Jurkat, Clone E6-1 (cell line): ENCODE results near the gene C2CD2L.
"Not testable (repeated sequence)": the region's sequence is repeated elsewhere in the genome, so short reads cannot be mapped to it uniquely, and the experiment has no call there.

Experiments
- DNase-seq: peaks from one replicate; pipeline ENCODE4 v3.0.0-alpha.2; 2011; ENCODE audit warnings: low read depth, low spot score
- H3K4me3 ChIP-seq: 2 replicates; pipeline ENCODE4 v1.5.1; 2011; ENCODE audit warnings: mild to moderate bottlenecking, low read length, control low read depth, moderate library complexity

Gene C2CD2L

DNA sequence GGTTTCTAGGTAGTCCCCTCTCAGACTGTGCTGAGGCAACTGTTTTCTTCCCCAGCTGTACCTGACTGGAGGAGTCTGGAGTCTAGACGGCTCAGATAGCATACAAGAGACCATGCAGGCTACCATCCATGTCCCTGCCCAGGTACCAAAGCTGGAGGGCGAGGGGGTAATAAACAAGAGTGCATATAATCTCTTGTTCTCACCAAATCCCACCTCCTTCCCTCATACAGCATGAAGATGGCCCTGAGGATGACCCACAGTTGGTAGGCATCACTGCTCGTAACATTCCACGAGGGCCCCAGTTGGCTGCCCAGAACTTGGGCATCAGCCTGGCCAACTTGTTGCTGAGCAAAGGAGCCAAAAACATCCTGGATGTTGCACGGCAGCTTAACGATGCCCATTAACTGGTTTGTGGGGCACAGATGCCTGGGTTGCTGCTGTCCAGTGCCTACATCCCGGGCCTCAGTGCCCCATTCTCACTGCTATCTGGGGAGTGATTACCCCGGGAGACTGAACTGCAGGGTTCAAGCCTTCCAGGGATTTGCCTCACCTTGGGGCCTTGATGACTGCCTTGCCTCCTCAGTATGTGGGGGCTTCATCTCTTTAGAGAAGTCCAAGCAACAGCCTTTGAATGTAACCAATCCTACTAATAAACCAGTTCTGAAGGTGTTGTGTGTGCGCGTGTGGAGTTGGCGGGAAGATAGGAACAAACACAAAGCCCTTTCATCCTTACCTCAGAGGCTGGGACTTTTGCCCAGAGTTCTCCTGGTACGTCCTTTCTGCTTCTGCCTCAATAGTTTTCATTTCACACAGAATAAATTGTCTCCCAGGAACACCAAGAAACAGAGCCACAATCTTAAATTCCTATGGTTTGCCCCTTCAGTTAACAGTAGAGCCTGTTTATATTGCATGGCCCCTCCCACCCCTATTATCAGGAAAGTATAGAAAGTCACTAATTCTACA is 14.0 kb upstream of the C2CD2L start:
- DNase-seq, result no peak
- H3K4me3 ChIP-seq, result peak overlapping the region; percentile 69

DNA sequence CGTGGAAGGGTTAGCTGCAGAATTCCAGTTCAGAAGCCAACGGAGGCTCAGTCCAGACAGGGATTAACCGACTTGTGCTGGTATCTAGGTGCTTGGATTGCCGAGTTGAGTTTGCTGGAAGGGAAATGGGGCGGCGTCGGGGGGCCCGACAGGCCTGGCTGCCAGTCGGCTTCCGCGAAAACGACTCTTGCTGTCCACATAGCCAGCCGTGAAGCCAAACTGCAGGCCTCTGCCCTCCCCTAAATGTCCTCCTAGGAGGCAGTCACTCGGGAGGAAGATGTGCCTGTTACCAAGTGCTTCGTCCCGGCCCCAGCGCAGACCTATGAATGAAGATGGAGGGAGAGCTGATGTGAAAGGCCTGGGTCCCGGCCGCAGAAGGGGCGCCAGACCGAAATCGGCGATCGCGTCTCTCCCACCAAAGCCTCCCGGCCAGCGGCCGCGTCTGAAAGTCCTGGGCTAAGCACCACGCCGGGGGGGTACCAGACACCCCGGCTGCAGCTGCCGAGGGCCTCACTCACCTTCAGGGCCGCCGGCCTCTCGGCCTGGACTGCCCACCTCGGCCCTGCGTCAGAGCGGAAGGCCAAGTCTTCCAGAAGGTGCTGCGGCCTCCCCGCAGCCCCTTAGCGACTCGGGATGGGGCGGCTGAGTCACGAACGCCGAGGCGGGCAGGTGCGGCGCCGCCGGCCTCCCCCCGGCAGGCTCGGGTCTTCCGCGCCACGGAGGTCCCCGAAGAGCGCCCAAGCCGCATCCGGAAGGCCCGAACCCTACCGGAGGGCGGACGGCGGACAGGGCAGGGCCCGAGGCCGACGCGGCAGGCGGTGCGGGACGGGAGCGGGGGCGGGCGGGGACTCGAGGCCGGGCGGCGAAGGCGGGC is 13.0 kb upstream of the C2CD2L start:
- no peak for DNase-seq
- peak overlapping the region; percentile 69 for H3K4me3 ChIP-seq

- peak overlapping the region; percentile 69 for H3K4me3 ChIP-seq
- no peak for DNase-seq
Measured at GRCh38 chr11:119094816-119095065, 12.4 kb upstream of the C2CD2L start.

DNA sequence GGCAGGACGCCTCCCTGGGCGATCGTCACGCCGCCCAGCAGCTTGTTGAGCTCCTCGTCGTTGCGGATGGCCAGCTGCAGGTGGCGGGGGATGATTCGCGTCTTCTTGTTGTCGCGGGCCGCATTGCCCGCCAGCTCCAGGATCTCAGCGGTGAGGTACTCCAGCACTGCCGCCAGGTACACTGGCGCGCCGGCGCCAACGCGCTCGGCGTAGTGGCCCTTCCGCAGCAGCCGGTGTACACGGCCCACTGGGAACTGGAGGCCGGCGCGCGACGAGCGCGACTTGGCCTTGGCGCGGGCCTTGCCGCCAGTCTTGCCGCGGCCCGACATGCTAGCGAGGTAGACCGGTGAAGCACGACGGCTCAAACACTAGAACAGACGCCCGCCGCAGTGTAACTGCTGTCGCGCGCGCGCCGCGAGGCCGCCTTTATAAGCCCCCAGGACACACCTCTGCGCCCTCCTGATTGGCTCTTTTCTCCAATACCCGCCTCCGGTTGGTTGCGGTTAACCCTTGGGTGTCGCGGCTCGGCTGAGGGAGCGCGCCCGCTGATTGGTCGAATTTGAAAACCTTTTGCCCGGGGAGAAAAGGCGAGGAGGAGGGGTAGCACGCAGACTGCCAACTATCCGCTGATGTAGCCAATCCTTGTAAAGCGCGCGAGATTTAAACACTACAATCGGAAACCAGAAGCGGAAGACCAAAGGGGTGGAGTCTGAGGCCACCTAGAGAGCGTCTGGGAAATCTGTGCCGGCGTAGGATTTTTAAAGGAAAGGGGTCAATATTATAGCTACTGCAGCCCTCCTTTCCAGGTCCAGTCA is 11.9 kb upstream of the C2CD2L start:
- peak; percentile 100 for DNase-seq
- H3K4me3 ChIP-seq, result peak overlapping the region; percentile 69

GRCh38 chr11:119099711-119100110 is 7.4 kb upstream of the C2CD2L start:
- no peak overlapping the region for H3K4me3 ChIP-seq
- DNase-seq, result no peak

DNA sequence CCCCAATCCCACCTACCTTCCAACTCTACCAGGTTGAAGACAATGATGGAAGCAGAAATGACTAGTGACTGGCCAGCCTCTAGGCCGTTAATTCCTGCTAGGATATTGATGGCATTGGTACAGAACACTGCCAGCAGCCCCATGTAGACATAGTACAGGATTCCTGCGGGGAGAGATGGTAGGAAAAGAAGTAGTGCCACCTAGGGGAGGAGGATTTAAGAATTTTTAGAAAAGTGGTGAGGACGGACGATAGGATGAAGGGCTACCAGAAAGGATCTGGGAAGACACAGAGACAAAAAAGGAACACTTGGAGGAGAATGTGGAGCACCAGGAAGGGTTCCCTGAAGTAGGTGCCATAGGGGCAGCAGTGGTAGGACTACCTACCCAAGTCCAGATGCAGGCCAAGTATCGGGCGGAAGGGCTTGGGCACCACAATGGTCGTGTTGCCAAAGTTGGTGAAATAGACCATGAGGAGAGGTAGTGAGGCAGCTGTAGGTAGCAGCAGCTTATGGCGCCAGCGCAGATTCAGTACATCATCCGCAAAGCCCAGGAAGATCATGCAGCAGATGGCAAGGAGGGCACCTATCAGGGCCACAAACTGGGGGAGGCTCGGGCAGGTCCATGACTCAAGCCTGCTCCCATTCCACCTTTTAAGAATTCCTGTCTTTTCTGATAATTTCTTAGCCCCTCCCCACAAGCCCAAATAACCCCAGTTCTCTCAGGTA is 6.7 kb upstream of the C2CD2L start:
- DNase-seq, result no peak
- H3K4me3 ChIP-seq, result peak overlapping the region; percentile 67

DNA sequence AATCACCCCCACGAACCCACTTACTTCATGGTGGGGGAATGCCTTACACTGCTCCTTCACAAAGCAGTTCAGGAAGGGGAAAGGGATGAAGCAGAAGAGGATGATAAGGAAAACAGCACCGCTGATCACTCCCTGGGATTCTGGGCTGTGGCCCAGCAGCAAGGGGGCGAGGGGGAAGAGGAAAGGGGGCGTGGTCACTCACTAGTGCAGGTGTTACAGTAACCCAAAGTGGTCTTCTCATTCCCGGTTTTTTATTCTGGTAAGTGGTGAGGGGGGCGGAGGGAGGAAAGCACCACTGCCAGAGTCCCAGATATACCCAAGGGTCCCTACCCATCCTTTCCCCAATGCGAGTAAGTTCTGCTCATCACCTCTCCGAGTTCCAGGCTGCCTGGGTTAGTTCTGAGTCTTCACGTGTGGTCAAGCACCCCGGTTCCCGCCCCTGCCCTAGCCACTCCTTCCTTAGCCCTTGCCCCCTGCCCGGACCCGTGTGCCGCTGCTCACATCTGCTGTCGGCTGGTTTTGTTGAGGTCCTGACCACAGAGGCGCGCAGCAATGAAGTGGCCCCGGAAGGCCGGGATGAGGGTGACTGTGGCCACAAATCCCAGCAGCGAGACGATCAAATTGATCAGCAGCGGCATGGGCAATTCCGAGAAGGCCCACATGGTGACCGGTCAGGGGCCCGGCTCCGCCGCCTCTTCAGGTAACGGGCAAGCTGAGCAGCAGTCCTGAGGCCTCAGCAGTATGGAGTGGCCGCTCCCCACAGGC is 6.0 kb upstream of the C2CD2L start:
- DNase-seq, result no peak
- H3K4me3 ChIP-seq, result peak overlapping the region; percentile 67

GRCh38 chr11:119101759-119102423 is 5.3 kb upstream of the C2CD2L start, which contains the start of gene DPAGT1:
Gene DPAGT1 (minus strand): TSS chr11:119101853. CDS start chr11:119101655, 198 bp downstream.
- peak within 1 kb of the TSS; percentile 67 for H3K4me3 ChIP-seq
- DNase-seq, result peak; percentile 94

GRCh38 chr11:119103161-119103664 is 3.9 kb upstream of the C2CD2L start:
- not testable (repeated sequence) for H3K4me3 ChIP-seq, DNase-seq

- H3K4me3 ChIP-seq, result no peak overlapping the region
- DNase-seq, result no peak
Measured at GRCh38 chr11:119103793-119104192, 3.4 kb upstream of the C2CD2L start.

DNA sequence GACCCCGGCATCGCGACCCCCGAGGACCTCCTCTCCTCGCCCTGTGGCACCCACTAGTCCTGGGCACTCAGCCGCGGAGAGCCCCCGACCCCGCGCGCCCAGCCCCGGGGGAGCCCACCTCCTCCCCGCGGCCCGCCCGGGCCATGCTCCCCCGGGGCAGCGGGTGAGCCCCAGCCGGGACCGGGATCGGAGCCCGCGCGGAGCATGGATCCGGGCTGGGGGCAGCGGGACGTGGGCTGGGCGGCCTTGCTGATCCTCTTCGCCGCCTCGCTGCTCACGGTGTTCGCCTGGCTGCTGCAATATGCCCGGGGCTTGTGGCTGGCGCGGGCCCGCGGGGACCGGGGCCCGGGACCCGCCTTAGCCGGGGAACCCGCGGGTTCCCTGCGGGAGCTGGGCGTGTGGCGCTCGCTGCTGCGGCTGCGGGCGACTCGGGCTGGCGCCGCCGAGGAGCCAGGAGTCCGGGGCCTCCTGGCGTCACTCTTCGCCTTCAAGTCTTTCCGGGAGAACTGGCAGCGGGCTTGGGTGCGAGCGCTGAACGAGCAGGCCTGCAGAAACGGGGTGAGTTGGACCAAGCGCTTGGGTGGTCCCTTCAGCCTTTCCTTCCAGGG is 498 bp downstream of the C2CD2L start:
- H3K4me3 ChIP-seq, result peak overlapping the region; percentile 85
- DNase-seq, result no peak

DNA sequence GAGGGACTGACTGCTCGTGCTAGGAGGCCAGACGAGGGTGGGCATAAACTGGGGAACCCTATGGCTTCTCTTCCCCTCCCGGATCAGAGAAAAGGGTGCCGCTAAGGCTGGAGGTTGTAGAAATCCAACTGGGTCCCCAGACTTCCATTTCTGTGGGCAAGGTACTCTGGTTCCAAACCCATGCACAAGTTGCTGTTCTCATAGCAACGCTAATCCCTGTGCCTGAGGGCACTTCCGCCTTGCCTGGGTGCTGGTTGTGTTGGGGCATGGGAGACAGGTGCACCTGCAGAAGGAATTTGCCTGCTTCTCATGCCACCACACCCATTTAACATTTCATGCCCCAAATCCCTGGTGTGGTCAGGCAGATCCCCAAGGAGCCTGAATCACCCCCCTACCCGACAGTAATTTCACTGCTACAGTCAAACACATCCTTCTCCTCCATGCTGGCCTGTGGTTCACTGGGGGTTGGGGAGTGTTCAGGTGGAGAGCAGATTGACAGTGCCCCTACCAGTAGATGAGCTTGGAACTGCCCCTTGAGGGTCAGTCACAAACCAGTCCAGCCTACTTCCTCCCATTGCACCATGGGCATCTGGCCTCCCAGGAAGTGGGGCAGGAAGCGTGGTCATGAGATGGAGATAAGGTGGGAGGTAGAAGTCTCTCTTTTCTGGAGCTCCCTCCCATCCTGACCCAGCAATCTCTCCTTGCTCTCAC is 1.2 kb downstream of the C2CD2L start:
- peak; percentile 62 for DNase-seq
- H3K4me3 ChIP-seq, result peak overlapping the region; percentile 85

GRCh38 chr11:119108857-119109221 is 1.7 kb downstream of the C2CD2L start:
- H3K4me3 ChIP-seq, result peak overlapping the region; percentile 85
- DNase-seq, result no peak

GRCh38 chr11:119109843-119110242 is 2.7 kb downstream of the C2CD2L start:
- DNase-seq, result no peak
- no peak overlapping the region for H3K4me3 ChIP-seq

DNA sequence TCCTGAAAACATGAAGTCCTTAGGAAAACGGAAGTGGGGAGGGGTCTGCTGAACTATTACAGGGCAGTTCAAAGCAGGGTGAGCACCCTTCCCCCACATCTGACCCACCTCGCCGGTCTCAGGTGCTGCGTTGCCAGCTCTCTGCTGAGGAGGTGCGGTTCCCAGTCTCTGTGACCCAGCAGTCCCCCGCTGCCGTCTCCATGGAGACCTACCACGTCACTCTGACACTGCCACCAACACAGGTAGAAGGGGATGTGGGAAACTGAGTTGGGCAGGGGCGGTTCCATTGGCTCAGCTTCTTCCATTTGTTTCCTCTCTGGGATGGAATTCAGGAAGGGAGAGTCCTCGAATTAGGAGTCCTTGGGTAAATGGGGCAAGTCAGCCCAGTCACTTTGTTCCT is 3.3 kb downstream of the C2CD2L start:
- H3K4me3 ChIP-seq, result no peak overlapping the region
- no peak for DNase-seq

DNA sequence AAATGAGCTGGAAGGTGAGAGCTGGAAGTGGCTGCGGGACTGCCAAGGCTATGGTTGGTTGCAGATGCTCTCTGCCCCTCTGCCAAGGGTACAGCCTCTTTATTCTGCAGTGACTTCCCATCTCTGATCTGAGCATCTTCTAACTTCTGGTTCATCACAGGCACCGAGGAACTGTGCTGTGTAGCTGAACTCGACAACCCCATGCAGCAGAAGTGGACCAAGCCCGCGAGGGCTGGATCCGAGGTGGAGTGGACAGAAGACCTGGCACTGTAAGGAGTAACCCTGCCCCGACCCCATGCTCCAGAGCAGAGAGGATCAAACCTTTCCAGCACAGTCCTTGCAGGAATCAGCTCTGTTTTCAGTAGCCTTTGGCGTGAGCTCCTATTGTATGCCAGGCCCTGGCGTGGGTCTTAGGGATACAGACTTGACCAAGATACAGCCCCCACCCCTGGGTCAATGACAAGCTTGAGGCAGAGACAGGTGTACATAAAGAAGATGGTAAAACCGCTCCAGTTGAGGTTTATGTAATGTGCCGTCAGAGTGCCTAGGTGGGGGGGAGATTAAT is 4.3 kb downstream of the C2CD2L start:
- H3K4me3 ChIP-seq, result no peak overlapping the region
- DNase-seq, result no peak
